ENCODE results near the gene MNDA. TPM values are rescaled to one million over a fixed set of nuclear protein-coding genes. Genes with fewer than 3 reads are reported as not detected.

MNDA gene
- not detected in 2 replicates for total RNA-seq (ENCODE audit: low replicate concordance)

- DNase-seq (ENCODE audit: low read depth): no peak
Measured at GRCh38 chr1:158830904-158831507, at the start of gene MNDA. Gene MNDA, plus strand, starts transcription at chr1:158831351. Its CDS starts 10,803 bp downstream, at chr1:158842154.

GRCh38 chr1:158793604-158794003 is 37.5 kb upstream of the MNDA start:
- DNase-seq (ENCODE audit: low read depth): no peak
- peak; percentile 10 for TF ChIP-seq CTCF (IDR thresholded peaks at IDR 0.05; ENCODE audit: insufficient read depth, low read length)
- H3K4me3 ChIP-seq (ENCODE audit: low read depth, low read length): no peak overlapping the region

More at GRCh38 chr1:158830904-158831507, at the start of gene MNDA:
- no peak within 1 kb of the TSS for H3K4me3 ChIP-seq (ENCODE audit: low read depth, low read length)
- no peak for TF ChIP-seq CTCF (IDR thresholded peaks at IDR 0.05; ENCODE audit: insufficient read depth, low read length)

GRCh38 chr1:158794247-158794646 is 36.9 kb upstream of the MNDA start:
- DNase-seq (ENCODE audit: low read depth): no peak
- no peak for TF ChIP-seq CTCF (IDR thresholded peaks at IDR 0.05; ENCODE audit: insufficient read depth, low read length)
- no peak overlapping the region for H3K4me3 ChIP-seq (ENCODE audit: low read depth, low read length)

- H3K4me3 ChIP-seq (ENCODE audit: low read depth, low read length): no peak overlapping the region
- DNase-seq (ENCODE audit: low read depth): peak; percentile 4
- TF ChIP-seq CTCF (IDR thresholded peaks at IDR 0.05; ENCODE audit: insufficient read depth, low read length): no peak
Measured at GRCh38 chr1:158798531-158798930, 32.6 kb upstream of the MNDA start.

GRCh38 chr1:158799689-158800088 is 31.5 kb upstream of the MNDA start:
- DNase-seq (ENCODE audit: low read depth): no peak
- TF ChIP-seq CTCF (IDR thresholded peaks at IDR 0.05; ENCODE audit: insufficient read depth, low read length): no peak
- H3K4me3 ChIP-seq (ENCODE audit: low read depth, low read length): no peak overlapping the region

- no peak for DNase-seq (ENCODE audit: low read depth)
- H3K4me3 ChIP-seq (ENCODE audit: low read depth, low read length): no peak overlapping the region
- TF ChIP-seq CTCF (IDR thresholded peaks at IDR 0.05; ENCODE audit: insufficient read depth, low read length): no peak
Measured at GRCh38 chr1:158800526-158800925, 30.6 kb upstream of the MNDA start.

GRCh38 chr1:158801396-158801795 is 29.8 kb upstream of the MNDA start:
- no peak overlapping the region for H3K4me3 ChIP-seq (ENCODE audit: low read depth, low read length)
- TF ChIP-seq CTCF (IDR thresholded peaks at IDR 0.05; ENCODE audit: insufficient read depth, low read length): no peak
- no peak for DNase-seq (ENCODE audit: low read depth)

Measured in fibroblast of the aortic adventitia (primary cell).